Stomach (tissue), 4 donors: ENCODE measurements around the gene C1orf167.

ENCODE experiments used
- CTCF ChIP-seq, 7 experiments: fragments of 450-650 bp in 4 of 7; fragments of 200-600 bp in 3 of 7; sonication (generic) in 3 of 7; IDR thresholded peaks; one replicate each; pipeline ENCODE4 v1.5.1; 2016 to 2019; ENCODE audit warnings: antibody characterized with exemption in 7 of 7, control low read depth in 2 of 7, mild to moderate bottlenecking in 1 of 7
- POLR2A ChIP-seq, 4 donors: fragments of 450-650 bp; IDR thresholded peaks; one replicate each; pipeline ENCODE4 v1.6.1; 2016; ENCODE audit warnings: antibody characterized with exemption in 4 of 4, control low read depth in 2 of 4, mild to moderate bottlenecking in 1 of 4, moderate library complexity in 1 of 4

GRCh38 chr1:11746795-11747487, 15.1 kb upstream of the C1orf167 start:
- TF ChIP-seq CTCF (IDR thresholded peaks at IDR 0.05): no peak
- TF ChIP-seq POLR2A (IDR thresholded peaks at IDR 0.05): no peak
